Retinal pigment epithelial cell (primary cell): Measurements from ENCODE around the gene SPG11.
A peak's percentile ranks its signal among the peaks of the same experiment; 100 is the strongest.
"Not testable (repeated sequence)": the region's sequence is repeated elsewhere in the genome, so short reads cannot be mapped to it uniquely, and the experiment has no call there.

Experiments
- DNase-seq: peaks from one replicate; pipeline ENCODE4 v3.0.0-alpha.2; 2010; ENCODE audit warnings: low read depth
- H3K4me3 ChIP-seq: 2 replicates; pipeline ENCODE4 v1.5.1; 2011; ENCODE audit warnings: mild to moderate bottlenecking, low read length, control low read depth, moderate library complexity
- CTCF ChIP-seq: conservative IDR thresholded peaks from 2 replicates; pipeline ENCODE4 v1.5.1; 2011; ENCODE audit warnings: low read depth, low read length, control low read depth, inconsistent platforms

The SPG11 gene

DNA sequence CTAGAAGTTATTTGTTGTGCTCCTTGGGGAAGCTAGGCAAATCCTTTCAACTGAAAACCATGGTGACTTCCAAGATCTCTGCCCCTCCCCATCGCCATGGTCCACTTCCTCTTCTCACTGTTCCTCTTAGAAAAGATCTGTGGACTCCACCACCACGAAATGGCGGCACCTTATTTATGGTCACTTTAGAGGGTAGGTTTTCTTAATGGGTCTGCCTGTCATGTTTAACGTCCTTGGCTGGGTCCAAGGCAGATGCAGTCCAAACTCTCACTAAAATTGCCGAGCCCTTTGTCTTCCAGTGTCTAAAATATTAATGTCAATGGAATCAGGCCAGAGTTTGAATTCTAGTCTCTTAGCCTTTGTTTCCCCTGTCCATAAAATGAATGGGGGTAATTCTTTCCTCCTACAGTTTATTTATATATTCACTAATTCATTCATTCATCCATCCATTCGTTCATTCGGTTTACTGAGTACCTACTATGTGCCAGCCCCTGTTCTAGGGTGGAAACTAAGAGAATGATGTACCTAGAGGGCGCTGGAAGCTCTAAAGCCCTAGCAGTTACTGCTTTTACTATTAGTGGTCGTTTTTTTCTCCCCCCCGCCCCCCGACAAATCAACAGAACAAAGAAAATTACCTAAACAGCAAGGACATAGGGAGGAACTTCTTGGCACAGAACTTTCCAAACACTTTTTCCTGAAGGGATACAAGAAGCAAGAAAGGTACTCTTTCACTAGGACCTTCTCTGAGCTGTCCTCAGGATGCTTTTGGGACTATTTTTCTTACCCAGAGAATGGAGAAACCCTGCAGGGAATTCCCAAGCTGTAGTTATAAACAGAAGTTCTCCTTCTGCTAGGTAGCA lies 47.0 kb upstream of the SPG11 start:
- TF ChIP-seq CTCF: peak; percentile 47
- H3K4me3 ChIP-seq: peak overlapping the region; percentile 96
- no peak for DNase-seq

DNA sequence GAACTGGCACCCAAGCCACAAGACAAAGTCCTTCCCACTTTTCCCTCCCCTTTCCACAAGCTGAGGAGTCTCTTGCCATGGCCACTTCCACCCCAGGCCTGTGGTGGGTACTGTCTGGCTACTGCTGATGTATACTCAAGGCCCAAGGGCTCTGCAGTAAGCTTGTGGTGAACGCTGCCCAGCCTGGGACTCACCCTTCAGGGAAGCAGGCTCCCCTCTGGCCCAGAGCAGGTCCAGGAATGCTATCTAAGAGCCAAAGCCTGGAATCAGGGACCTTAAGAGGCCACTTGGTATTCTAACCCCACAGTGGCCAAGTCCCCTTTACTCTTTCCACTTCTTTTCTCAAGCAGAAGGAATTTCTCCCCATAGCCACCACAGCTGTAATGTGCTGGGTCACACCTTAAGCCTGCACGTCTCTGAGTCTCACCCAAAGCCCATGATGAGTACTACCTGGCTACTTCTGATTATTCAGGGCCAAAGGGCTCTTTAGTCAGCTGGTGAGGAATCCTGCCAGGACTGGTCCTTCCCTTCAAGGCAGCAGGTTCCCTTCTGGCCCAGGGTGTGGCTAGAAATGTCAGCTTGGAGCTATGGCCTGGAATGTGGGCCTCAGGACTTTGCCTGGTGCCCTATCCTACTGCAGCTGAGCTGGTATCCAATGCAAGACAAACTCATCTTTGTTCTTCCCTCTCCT lies 43.6 kb upstream of the SPG11 start:
- TF ChIP-seq CTCF: no peak
- DNase-seq: no peak
- no peak overlapping the region for H3K4me3 ChIP-seq

GRCh38 chr15:44706401-44706800 lies 42.9 kb upstream of the SPG11 start:
- DNase-seq: no peak
- no peak overlapping the region for H3K4me3 ChIP-seq
- no peak for TF ChIP-seq CTCF

DNA sequence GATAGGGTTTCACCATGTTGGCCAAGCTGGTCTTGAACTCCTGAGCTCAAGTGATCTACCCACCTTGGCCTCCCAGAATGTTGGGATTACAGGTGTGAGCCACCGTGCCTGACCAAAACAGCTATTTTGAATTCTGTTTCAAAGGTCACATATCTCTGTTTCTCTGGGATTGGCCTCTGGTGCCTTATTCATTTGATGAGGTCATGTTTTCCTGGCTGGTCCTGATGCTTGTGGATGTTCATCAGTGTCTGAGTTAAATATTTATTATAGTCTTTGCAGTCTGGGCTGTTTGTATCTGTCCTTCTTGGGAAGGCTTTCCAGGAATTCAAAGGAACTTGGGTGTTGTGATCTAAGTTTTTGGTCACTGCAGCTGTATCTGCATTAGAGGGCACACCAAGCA lies 42.5 kb upstream of the SPG11 start:
- TF ChIP-seq CTCF: no peak
- no peak overlapping the region for H3K4me3 ChIP-seq
- no peak for DNase-seq

DNA sequence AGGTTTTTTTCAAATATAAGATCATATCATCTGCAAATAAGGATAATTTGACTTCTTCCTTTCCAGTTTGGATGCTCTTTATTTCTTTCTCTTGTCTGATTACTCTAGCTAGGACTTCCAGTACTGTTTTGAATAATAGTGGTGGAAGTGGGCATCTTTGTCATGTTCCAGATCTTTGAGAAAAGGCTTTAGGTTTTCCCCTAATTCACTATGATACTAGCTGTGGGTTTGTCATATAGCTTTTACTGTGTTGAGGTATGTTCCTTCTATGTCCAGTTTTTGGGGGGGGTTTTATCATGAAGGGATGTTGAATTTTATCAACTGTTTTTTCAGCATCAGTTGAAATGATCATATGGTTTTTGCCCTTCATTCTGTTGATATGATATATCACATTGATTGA lies 37.2 kb upstream of the SPG11 start:
- H3K4me3 ChIP-seq, DNase-seq: not testable (repeated sequence)

GRCh38 chr15:44698641-44699040 lies 35.2 kb upstream of the SPG11 start:
- no peak overlapping the region for H3K4me3 ChIP-seq
- DNase-seq: no peak
- TF ChIP-seq CTCF: no peak

DNA sequence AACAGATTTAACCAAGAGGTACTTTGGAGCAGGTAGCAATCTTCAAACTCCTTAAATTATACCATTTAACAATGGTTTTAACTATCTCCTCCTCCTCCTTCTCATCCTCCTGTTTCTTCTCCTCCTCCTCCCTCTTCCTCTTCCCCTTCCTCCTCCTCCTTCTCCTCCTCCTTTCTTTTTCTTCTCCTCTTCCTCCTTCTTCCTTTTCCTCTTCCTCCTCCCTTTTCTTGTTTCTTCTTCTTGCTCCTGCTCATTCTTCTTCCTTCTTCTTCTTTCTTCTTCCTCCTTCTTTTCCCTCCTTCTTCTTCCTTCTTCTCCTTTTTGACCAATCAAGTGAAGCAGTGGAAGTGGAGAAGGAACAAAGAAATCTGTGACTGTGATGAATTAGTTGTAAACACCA lies 33.6 kb upstream of the SPG11 start:
- no peak for TF ChIP-seq CTCF
- no peak for DNase-seq
- no peak overlapping the region for H3K4me3 ChIP-seq
